Bronchial epithelial cell (primary cell): Measurements from ENCODE around the gene CDK15. TPM values are rescaled to one million over a fixed set of nuclear protein-coding genes. Genes with fewer than 3 reads are reported as not detected.
"Not testable (repeated sequence)": the region's sequence is repeated elsewhere in the genome, so short reads cannot be mapped to it uniquely, and the experiment has no call there.

Experiments used
- DNase-seq: peaks from one replicate; pipeline ENCODE4 v3.0.0-alpha.2; 2010; ENCODE audit warnings: low read depth
- FAIRE-seq: peaks from 2 replicates; lab custom pipeline; 2011; peaks lifted over from hg19 to GRCh38; lab: Jason Lieb, UNC
- H3K27me3 ChIP-seq: 2 replicates; pipeline ENCODE4 v1.5.1; 2011; ENCODE audit warnings: low read length; ENCODE audit not compliant: control insufficient read depth, insufficient read depth
- H3K36me3 ChIP-seq: 2 replicates; pipeline ENCODE4 v1.5.1; 2011; ENCODE audit warnings: low read length; ENCODE audit not compliant: control insufficient read depth, insufficient read depth
- H3K4me3 ChIP-seq: 2 replicates; pipeline ENCODE4 v1.5.1; 2011; ENCODE audit warnings: mild to moderate bottlenecking, low read depth, low read length, control low read depth
- total RNA-seq: library from RNA; depleted of rRNA; stranded (reverse); fragments of >200 nt; gene quantifications from 2 replicates; pipeline ENCODE4 v1.2.1, GENCODE V29; 2014
- TF ChIP-seq, protein P1 (sequence below): IDR thresholded peaks from 2 replicates; pipeline ENCODE4 v1.5.1; 2011; ENCODE audit warnings: mild to moderate bottlenecking, moderate library complexity, low read length, control low read depth, inconsistent platforms; ENCODE audit not compliant: insufficient read depth, severe bottlenecking

Gene CDK15
- total RNA-seq, 1 donor from 2014 or later, result 0.26 TPM

DNA sequence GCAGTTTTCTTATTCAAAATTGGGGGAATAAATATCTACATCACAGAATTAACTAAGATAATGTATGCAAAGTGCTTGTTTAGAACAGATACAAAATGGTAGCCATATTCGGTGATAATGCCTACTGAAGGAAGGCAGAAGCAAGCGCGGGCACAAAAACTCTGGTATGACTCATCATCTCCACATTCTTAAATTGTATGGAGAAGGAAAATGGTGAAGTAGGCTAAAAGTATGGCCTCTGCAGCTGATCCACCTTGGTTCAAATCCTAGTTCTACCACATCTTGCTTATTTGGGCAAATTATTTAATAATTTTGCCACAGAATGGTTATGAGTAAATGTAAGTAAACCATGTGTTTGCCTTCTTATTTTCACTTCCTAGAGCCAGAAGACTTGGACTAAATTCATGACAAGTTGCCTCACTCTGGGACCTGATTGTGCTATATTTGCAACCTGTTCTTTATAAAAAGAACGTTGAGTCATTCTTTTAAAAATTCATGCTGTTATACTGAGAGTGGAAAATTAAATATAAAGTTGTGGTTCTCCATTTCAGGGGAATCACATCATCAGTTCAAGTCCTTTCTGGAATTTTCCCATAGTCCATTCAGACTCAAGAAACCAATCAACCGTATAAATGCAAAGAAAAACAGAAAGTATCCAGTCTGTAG is 9.0 kb upstream of the CDK15 start:
- Histone ChIP-seq H3K36me3 (no peaks in the 10 kb centered on the region), H3K27me3 (no peaks in the 10 kb centered on the region), H3K4me3 (no peak overlapping the region)
- FAIRE-seq, result no peak
- DNase-seq, result peak; percentile 41
- TF ChIP-seq, protein P1, sequence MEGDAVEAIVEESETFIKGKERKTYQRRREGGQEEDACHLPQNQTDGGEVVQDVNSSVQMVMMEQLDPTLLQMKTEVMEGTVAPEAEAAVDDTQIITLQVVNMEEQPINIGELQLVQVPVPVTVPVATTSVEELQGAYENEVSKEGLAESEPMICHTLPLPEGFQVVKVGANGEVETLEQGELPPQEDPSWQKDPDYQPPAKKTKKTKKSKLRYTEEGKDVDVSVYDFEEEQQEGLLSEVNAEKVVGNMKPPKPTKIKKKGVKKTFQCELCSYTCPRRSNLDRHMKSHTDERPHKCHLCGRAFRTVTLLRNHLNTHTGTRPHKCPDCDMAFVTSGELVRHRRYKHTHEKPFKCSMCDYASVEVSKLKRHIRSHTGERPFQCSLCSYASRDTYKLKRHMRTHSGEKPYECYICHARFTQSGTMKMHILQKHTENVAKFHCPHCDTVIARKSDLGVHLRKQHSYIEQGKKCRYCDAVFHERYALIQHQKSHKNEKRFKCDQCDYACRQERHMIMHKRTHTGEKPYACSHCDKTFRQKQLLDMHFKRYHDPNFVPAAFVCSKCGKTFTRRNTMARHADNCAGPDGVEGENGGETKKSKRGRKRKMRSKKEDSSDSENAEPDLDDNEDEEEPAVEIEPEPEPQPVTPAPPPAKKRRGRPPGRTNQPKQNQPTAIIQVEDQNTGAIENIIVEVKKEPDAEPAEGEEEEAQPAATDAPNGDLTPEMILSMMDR, result no peak

DNA sequence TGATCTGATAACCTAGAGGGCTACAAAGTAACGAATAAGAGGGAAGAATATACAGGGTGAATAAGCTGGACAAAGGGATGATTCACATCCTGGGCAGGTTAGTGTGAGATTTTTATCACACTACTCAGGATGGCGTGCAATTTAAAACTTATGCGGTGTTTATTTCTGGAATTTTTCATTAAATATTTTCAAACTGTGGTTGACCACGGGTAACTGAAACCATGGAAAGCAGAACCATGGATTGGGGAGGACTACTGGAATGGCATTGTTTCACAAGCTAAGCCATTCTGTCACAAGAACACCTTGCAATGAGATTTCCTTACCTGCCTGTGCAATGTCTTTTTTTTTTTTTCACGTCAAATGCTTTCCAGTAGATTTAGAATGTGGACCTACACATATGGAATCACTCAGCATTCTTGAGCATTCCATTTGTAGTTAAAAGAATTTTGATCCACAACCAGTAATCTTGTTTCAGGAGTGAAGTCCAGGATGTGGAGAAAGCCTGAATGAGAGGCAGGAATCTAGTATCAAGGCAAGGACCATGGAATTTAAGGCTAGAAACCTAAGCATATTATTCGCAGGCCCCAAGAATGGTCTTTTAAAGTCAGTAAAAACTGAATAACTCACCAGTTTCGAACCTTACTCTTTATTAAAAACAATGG is 8.0 kb upstream of the CDK15 start:
- FAIRE-seq, result no peak
- DNase-seq, result peak; percentile 88
- Histone ChIP-seq H3K36me3 (no peaks in the 10 kb centered on the region), H3K27me3 (no peaks in the 10 kb centered on the region), H3K4me3 (no peak overlapping the region)
- TF ChIP-seq, protein P1, result no peak

DNA sequence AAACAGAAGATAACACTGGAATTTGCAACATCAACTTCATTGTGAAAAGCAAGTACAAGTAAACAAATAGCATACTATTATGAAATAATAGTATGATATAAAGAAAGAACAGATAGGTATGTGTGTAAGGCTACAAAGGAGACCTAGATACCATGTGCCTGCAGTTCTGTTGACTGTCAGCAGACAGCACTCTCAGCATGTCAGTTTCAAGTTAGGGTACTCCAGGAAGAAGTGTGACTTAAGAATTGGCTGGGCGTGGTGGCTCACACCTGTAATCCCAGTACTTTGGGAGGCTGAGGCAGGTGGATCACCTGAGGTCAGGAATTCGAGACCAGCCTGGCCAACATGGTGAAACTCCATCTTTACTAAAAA is 7.4 kb upstream of the CDK15 start:
- not testable (repeated sequence) for H3K27me3 ChIP-seq, H3K36me3 ChIP-seq, H3K4me3 ChIP-seq, FAIRE-seq
- DNase-seq, result peak; percentile 30

DNA sequence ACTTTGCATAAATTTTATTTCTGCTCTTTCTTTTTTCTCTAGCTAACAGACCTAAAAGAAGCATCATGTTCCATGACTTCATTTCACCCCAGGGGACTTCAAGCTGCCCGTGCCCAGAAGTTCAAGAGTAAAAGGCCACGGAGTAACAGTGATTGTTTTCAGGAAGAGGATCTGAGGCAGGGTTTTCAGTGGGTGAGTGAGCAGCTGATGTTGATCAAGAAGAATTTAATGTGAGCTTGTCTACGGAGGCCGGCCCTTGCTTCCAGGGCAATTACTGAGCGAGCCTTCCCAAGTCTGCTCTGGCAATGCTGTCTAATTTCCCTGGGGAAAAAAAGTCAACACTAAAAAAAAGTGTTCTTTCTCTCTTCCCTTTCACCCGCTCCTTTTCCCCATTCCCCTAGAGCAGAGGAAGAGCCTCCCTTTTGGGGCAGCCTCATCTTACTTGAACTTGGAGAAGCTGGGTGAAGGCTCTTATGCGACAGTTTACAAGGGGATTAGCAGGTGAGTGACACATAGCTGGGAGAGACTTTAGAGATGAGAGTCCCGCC is 1.2 kb downstream of the CDK15 start:
- Histone ChIP-seq H3K27me3 (peaks cover 5% of the 10 kb centered on the region), H3K36me3 (no peaks in the 10 kb centered on the region), H3K4me3 (no peak overlapping the region)
- FAIRE-seq (no peak), DNase-seq (no peak)
- TF ChIP-seq, protein P1, result no peak

DNA sequence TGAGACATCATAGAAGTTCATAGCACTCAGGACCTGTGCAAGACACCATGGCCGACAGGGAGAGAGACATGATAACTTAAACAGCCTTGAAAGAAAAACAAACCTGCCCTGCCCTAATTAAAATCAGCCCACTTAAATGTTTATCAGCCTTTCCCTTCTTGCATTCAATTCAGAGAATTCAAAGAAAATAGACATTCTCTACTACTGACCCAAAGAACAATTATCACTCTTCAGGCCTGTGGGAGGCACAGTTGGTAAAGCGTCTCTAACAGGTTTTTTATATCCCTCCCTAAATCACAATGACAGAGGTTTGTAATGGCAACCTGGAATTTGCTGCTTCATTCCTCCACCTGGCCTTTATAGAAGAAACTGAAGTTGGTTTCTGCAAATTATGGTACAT is 1.7 kb downstream of the CDK15 start:
- FAIRE-seq, result no peak
- no peak for DNase-seq
- TF ChIP-seq, protein P1, result no peak
- Histone ChIP-seq H3K27me3 (peaks cover 5% of the 10 kb centered on the region), H3K36me3 (no peaks in the 10 kb centered on the region), H3K4me3 (no peak overlapping the region)

DNA sequence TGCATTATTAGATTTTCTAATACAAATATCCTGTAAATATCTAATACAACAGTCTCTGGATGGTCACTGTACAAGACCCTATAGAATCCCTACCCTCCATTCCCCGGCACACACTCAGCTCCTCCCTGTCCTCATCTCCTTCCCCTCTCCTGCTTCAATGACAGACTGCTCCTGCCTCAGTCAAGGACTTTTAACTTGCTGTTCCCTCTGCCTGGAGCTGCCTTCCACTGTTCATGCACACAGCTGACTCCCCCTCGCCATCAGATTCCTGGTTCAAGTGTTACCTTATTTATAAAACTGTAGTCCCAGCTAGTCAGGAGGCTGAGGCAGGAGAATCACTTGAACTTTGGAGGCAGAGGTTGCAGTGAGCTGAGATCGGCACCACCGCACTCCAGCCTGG is 3.3 kb downstream of the CDK15 start:
- no peak for FAIRE-seq
- Histone ChIP-seq H3K4me3 (no peak overlapping the region), H3K36me3 (no peaks in the 10 kb centered on the region), H3K27me3 (peaks cover 7% of the 10 kb centered on the region)
- no peak for DNase-seq
- TF ChIP-seq, protein P1, result no peak

DNA sequence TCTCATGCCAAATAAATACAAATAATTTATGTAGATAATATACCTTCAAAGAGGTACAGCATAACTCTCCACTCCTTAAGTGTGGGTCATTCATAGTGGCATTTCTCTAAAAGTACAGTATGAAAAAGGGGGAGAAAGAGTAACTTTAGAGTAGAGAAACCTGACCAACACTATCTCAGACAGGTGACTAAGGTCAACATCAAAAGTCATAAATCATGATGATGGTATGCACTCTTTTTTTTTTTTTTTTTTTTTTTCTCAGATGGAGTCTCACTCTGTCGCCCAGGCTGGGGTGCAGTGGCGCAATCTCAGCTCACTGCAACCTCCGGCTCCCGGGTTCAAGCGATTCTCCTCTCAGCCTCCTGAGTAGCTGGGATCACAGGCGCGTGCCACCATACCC is 4.3 kb downstream of the CDK15 start:
- not testable (repeated sequence) for FAIRE-seq, DNase-seq, H3K36me3 ChIP-seq, H3K27me3 ChIP-seq, H3K4me3 ChIP-seq
